Naive B cell (primary cell): ENCODE data around the gene CRY1. TPM values are rescaled to one million over a fixed set of nuclear protein-coding genes. Genes with fewer than 3 reads are reported as not detected.

Experiments
- ATAC-seq, 2 donors: fragments of 150-1000 bp; cut with Tn5 transposase; 2 replicates each; pipeline ENCODE4 v1.10.0; 2021; ENCODE audit warnings: low read depth in 2 of 2, mild to moderate bottlenecking in 2 of 2, moderate library complexity in 2 of 2
- DNase-seq: peaks from one replicate; pipeline ENCODE4 v3.0.0; 2022
- H3K27ac Mint-ChIP-seq, 6 donors: one replicate each; pipeline ENCODE4 v1.8.0; 2020 to 2022; ENCODE audit warnings: mild to moderate bottlenecking in 6 of 6, mixed read lengths in 6 of 6, moderate library complexity in 5 of 6, inconsistent platforms in 2 of 6
- H3K27me3 Mint-ChIP-seq, 3 donors: one replicate each; pipeline ENCODE4 v1.8.0; 2021 to 2022; ENCODE audit warnings: mixed read lengths in 3 of 3, mild to moderate bottlenecking in 1 of 3
- H3K36me3 Mint-ChIP-seq, 2 donors: one replicate each; pipeline ENCODE4 v1.8.0; 2020 to 2022; ENCODE audit warnings: mixed read lengths in 2 of 2, inconsistent platforms in 1 of 2, mild to moderate bottlenecking in 1 of 2
- H3K4me1 Mint-ChIP-seq, 3 donors: one replicate each; pipeline ENCODE4 v1.8.0; 2020 to 2022; ENCODE audit warnings: mixed read lengths in 3 of 3, inconsistent platforms in 1 of 3, mild to moderate bottlenecking in 1 of 3, moderate library complexity in 1 of 3
- H3K4me3 Mint-ChIP-seq, 8 donors: one replicate each; pipeline ENCODE4 v1.8.0; 2020 to 2022; ENCODE audit warnings: mild to moderate bottlenecking in 8 of 8, mixed read lengths in 8 of 8, moderate library complexity in 8 of 8, inconsistent platforms in 2 of 8
- H3K9me3 Mint-ChIP-seq, 7 donors: one replicate each; pipeline ENCODE4 v1.8.0; 2020 to 2022; ENCODE audit warnings: mixed read lengths in 7 of 7, mild to moderate bottlenecking in 5 of 7, inconsistent platforms in 2 of 7, moderate library complexity in 1 of 7
- polyA plus RNA-seq, 6 donors: library from polyadenylated mRNA; unstranded; fragments of 300-500 nt; fragmentation: Illumina TruSeq; gene quantifications; one replicate each; pipeline ENCODE4 v1.2.3, GENCODE V29; 2021; ENCODE audit warnings: low read depth in 6 of 6

Gene CRY1
- polyA plus RNA-seq: 10 to 100 TPM; 11.5 to 18.7 (median 14.5) TPM

DNA sequence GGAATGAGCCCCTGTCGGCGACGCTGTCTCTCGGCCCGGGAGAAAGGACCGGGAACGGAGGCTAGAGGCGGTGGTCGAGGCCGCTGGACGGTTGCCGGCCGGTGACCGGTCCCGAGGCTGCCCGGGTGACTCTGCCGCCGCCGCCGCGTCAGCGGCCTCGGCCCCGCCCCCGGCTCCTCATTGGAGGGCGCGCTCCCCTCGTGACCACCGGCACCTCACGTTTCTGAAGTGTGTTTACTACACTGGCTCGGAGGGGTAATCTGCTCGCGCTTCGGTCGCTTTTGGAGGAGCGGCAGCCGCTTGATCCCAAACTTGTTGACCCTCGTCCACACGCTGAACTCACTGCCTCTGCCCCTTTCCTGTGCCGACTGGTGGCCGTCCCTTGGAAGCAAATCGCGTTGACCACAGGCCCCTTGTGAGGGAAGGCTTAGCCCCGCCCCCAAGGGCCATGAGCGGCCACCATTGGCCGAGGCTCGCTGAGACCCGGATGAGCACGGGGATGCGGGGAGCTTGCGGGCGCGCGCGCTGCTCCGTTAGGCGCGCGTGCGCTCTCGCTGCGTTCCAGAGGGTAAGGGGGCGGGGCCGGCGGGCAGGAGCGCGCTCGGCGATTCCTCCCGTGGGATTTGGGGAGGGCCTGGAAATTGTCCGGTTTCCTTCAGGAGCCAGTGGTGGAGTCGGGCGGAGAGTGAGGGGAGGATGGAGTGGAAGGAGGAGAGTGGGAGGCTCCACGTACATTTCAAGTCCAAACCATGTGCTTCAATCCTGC, at the start of gene CRY1:
CRY1 (minus strand) TSS at position 133 of the 766 bp plus-strand sequence. CDS start 588 bp downstream, outside the sequence.
- peaks cover 0 to 15% (median 9%) of the 10 kb centered on the region in 7 donors for H3K9me3 Mint-ChIP-seq
- peaks cover 13 to 19% (median 15%) of the 10 kb centered on the region in 3 donors for H3K27me3 Mint-ChIP-seq
- peak; percentile 91 for DNase-seq
- peak within 1 kb of the TSS in 1 of 8 donors; percentile 98 for H3K4me3 Mint-ChIP-seq
- H3K4me1 Mint-ChIP-seq: peaks cover 4 to 11% (median 9%) of the 10 kb centered on the region in 3 donors
- H3K27ac Mint-ChIP-seq: peak within 1 kb of the TSS in 2 of 6 donors; percentile 20 to 98
- ATAC-seq: peak; percentile 84 to 85
- peaks cover 0 to 6% of the 10 kb centered on the region in 2 donors for H3K36me3 Mint-ChIP-seq

DNA sequence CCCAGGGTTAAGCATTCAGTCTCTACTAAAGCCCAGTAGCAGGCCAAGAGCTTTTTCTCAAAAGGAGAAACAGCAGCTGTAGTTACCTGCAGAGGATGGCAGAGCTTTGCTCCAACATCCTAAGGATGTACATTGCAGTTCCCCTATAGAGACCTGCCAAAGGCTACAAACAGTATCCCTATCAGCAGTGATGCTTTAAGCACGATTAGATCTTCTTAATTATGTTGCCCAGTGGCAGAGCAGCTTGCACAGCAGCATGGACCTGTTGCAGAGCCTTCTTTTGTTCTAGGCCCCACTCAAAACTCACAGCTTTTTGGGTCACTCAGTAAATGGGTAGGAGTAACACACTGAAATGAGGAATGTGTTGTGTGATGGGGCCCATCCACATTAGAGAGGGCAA, 46.4 kb upstream of the CRY1 start:
- no peaks in the 10 kb centered on the region for H3K36me3 Mint-ChIP-seq
- no peak overlapping the region for H3K27ac Mint-ChIP-seq
- DNase-seq: no peak
- no peak overlapping the region for H3K4me3 Mint-ChIP-seq
- peaks cover 0 to 5% (median 4%) of the 10 kb centered on the region in 3 donors for H3K27me3 Mint-ChIP-seq
- no peak for ATAC-seq
- no peaks in the 10 kb centered on the region for H3K4me1 Mint-ChIP-seq
- H3K9me3 Mint-ChIP-seq: no peaks in the 10 kb centered on the region

DNA sequence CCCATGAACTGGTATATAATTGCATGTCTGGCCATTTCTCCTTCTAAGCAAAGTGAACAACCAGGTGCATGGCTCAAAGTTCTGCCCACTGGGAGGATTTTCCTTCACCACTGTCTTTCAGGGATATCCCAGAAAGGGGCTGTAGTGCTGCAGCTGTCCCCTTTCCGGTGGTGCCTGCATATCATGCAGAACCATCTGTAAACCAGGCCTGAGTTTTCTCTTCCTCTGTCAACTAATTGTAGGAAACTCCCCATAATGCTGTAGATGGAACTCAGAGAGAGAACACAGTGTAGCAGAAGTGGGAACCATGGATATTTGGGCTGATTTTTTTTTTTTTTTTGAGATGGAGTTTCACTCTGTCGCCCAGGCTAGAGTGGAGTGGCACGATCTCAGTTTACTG, 45.6 kb upstream of the CRY1 start:
- Mint-ChIP-seq H3K27me3 (peaks cover 0 to 5% (median 4%) of the 10 kb centered on the region in 3 donors), H3K9me3 (no peaks in the 10 kb centered on the region), H3K27ac (no peak overlapping the region), H3K4me3 (no peak overlapping the region), H3K4me1 (no peaks in the 10 kb centered on the region), H3K36me3 (no peaks in the 10 kb centered on the region)
- ATAC-seq (no peak), DNase-seq (no peak)

DNA sequence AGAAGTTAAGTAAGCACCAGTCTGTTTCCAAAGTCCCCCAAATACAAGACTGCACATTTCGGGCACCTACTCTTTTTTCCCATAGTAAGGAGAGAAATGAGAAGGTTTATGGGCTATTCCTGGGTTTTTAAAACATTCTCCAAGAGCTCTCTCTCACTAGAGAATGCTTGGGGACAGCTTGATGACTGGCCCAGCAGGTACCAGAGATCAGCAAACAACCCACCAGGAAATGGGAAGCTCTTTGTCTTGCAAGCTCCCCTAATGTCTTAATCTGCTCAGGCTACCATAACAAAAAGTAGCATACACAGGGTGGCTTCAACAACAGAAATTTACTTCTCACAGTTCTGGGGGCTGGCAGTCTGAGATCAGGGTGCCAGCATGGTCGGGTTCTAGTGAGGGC, 41.8 kb upstream of the CRY1 start:
- Mint-ChIP-seq H3K4me1 (no peaks in the 10 kb centered on the region), H3K27ac (no peak overlapping the region), H3K36me3 (no peaks in the 10 kb centered on the region), H3K27me3 (peaks cover 0 to 19% (median 12%) of the 10 kb centered on the region in 3 donors), H3K4me3 (no peak overlapping the region), H3K9me3 (no peaks in the 10 kb centered on the region)
- no peak for ATAC-seq
- DNase-seq: no peak

DNA sequence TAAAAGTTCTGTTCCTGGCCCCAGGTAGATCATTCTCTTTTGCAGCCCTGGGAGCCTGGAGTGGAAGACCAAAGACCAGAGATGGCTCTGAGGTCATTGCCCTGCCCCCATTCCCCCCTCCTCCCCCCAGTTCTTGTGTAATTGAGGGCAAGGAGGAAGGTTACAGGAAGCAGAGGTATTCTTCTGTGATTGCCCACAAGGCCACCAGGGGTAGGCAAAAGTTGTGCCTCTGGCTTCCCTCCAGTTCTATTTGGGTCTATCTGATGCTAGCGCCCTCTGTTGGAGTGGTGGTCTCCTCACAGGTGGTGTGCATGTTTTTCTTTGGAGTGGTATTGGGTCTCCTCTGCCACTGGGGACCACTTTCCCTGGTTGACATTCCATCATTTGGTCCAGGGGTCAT, 41.2 kb upstream of the CRY1 start:
- Mint-ChIP-seq H3K27ac (no peak overlapping the region), H3K9me3 (no peaks in the 10 kb centered on the region), H3K4me1 (no peaks in the 10 kb centered on the region), H3K36me3 (no peaks in the 10 kb centered on the region), H3K4me3 (no peak overlapping the region), H3K27me3 (peaks cover 0 to 19% (median 15%) of the 10 kb centered on the region in 3 donors)
- ATAC-seq: peak; percentile 20 to 51
- peak; percentile 3 for DNase-seq

DNA sequence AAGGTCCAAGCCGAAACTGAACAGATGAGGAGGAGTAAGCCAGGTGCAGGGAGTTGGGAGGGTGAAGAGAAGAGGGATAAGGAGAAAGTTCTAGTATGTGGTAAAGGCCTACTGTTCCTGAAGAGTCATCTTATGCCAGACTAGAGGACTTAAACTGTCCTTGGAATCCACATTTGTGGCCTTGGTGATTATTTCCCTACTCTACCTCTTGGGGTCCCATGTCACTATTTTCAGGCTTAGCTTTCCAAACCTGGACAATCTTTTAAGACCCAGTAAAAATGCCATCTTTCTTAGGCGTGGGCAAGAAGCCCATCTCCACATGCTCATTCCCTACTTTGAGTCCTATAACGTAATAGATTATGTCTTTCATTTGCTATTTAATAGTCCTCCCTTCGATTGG, 40.1 kb upstream of the CRY1 start:
- no peaks in the 10 kb centered on the region for H3K9me3 Mint-ChIP-seq
- no peaks in the 10 kb centered on the region for H3K36me3 Mint-ChIP-seq
- peaks cover 0 to 19% (median 16%) of the 10 kb centered on the region in 3 donors for H3K27me3 Mint-ChIP-seq
- H3K27ac Mint-ChIP-seq: no peak overlapping the region
- DNase-seq (no peak), ATAC-seq (no peak)
- H3K4me3 Mint-ChIP-seq: no peak overlapping the region
- no peaks in the 10 kb centered on the region for H3K4me1 Mint-ChIP-seq

DNA sequence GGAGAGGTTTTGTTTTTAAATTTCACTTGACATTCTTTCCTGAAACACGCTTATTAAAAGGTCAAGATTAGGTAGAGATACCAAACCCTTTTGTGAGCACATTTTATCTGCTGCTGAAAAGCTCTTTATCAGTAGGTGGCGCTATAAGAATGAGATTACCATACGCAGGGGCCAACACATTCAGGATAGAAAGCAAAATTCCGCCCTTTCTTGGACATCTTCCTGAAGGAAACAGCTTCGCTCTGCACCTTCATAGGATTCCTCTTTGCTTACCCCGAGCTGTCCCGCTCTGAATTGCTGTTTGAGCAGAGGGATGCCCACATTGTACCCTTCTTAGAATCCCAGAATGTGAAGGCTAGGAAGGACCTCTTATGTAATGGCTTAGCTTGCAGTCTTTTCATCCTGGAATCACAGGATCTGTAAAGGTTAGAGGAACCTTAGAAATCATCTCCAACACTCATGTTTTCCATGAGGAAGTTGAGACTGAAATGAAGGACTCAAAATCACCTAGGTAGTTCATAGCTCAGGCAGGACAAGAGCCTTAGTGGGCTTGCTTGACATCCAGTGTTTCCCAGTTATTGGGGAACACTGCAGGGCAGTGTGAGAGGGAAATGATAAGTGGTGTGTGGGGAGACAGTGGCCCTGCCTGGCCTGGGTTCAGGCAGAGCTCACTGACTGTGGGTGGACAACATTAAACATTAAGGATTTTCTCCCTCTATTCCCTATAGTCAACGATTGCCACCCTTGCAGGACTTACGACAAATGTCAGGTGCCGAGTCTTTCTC, 38.7 kb upstream of the CRY1 start:
- H3K27me3 Mint-ChIP-seq: peaks cover 0 to 19% (median 16%) of the 10 kb centered on the region in 3 donors
- H3K4me1 Mint-ChIP-seq: no peaks in the 10 kb centered on the region
- no peaks in the 10 kb centered on the region for H3K36me3 Mint-ChIP-seq
- H3K27ac Mint-ChIP-seq: no peak overlapping the region
- no peaks in the 10 kb centered on the region for H3K9me3 Mint-ChIP-seq
- DNase-seq: peak; percentile 31
- no peak overlapping the region for H3K4me3 Mint-ChIP-seq
- no peak for ATAC-seq

DNA sequence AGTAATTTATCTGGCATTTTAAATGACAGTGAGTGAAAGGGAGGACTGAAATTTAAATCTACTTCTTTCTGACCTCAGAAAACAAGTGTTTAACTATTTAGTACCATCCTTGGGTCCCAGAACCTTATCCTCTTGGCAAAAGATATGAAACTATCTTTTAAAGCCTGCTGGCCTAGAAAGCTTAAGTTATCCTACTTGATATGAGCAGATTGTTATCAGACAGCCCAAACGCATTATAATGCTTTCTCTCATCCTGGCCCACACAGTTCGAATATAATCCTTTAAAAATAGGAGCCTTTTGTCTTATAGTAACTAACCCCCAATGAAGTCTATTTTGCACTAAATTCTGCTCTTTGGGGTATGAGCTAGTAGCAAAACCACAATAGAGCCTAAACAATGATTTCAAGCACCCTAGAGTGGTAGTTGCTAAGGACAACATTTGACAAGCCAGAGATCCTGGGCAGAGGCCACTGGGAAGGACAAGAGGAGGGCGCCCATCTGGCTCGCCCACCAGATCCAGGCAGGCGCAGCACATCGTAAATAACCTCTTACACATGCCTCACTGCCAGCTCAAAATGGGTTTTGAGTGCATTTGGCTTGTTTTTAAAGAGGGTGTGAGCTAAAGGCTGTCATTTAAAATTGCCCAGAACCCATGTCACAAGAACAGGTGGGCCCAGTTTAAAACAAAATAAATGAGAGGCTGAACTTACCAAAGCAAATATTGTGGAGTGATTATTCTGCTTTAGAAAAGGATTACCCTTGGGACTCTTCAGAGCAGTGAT, 37.7 kb upstream of the CRY1 start:
- H3K9me3 Mint-ChIP-seq: no peaks in the 10 kb centered on the region
- peaks cover 0 to 19% (median 16%) of the 10 kb centered on the region in 3 donors for H3K27me3 Mint-ChIP-seq
- no peaks in the 10 kb centered on the region for H3K36me3 Mint-ChIP-seq
- H3K4me3 Mint-ChIP-seq: no peak overlapping the region
- H3K27ac Mint-ChIP-seq: no peak overlapping the region
- ATAC-seq (no peak), DNase-seq (no peak)
- no peaks in the 10 kb centered on the region for H3K4me1 Mint-ChIP-seq

DNA sequence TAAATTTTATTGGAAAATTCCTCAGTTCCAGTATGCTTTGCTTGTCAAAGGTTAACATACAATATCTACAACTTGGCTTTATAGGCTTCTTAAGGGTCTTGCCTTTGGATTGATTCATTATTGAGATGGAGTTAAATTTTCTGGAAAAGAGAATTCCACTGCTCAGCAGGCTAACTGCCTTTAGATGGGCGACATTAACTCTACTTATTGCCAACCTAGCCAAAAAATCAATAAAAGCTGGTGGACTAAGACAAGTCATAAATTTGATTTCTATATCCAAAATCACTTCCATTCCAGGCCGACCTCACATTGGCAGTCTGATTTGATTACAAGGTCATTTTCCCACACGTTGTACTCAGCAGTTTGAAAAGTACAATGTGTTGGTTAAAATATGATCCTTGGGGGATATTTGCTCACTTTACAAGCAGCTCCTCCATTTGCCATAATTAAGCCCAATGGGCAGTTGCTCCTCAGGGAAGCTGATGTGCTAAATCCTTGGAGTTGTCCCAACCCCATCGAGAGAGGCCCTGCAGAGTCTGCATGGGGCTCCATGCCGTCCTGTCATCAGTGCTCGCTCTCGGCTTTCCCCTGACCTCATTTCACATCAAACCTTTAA, 36.1 kb upstream of the CRY1 start:
- no peaks in the 10 kb centered on the region for H3K36me3 Mint-ChIP-seq
- peaks cover 0 to 23% (median 16%) of the 10 kb centered on the region in 3 donors for H3K27me3 Mint-ChIP-seq
- no peak for ATAC-seq

DNA sequence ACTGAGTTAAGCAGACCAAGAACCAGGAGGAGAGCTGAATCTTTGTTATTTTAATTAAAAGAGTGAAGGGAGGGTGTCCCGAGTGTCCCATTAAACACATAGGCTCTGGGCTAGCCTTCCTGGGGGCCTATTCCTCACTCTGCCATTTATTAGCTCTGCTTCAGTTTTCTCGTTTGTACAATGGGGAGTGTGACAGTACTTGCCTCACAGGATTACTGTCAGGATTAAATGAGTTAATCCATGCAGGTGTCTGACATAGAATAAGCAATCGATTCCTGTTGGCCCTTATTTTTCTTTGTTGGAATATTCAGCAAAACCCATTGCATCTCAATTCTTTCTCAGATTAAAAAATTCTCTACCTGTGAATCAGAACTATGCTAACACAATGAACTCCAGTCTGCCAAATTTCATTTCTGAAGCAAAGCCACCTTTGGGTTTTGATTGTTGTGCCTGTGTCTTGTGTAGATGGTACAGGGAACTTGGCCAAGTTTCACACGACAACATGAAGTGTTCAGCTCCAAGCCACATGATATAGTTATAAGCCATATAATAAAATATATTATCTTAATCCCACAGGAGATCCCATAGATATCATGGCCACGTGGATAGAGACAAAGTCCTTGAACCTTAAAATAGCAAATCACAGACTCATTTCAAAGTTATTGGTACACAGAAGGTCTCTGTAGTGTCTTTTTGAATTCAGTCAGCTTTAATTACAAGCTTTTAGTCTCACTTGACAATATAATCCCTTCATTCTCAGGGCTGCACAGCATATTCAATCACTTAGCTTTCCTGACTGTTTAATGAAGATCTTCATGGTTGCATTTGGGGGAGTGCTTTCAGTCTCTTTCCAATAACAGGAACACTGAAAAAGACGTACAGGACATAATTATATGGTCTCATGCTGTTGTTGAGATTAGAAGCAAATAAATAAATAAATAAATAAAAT, 34.4 kb upstream of the CRY1 start:
- Mint-ChIP-seq H3K27ac (no peak overlapping the region), H3K9me3 (no peaks in the 10 kb centered on the region), H3K4me1 (no peaks in the 10 kb centered on the region), H3K36me3 (no peaks in the 10 kb centered on the region), H3K27me3 (peaks cover 9 to 31% (median 22%) of the 10 kb centered on the region in 3 donors), H3K4me3 (no peak overlapping the region)
- DNase-seq (no peak), ATAC-seq (no peak)

More for the DNA sequence above, 36.1 kb upstream of the CRY1 start:
- no peak overlapping the region for H3K4me3 Mint-ChIP-seq
- H3K9me3 Mint-ChIP-seq: no peaks in the 10 kb centered on the region
- no peaks in the 10 kb centered on the region for H3K4me1 Mint-ChIP-seq
- DNase-seq: no peak
- no peak overlapping the region for H3K27ac Mint-ChIP-seq

DNA sequence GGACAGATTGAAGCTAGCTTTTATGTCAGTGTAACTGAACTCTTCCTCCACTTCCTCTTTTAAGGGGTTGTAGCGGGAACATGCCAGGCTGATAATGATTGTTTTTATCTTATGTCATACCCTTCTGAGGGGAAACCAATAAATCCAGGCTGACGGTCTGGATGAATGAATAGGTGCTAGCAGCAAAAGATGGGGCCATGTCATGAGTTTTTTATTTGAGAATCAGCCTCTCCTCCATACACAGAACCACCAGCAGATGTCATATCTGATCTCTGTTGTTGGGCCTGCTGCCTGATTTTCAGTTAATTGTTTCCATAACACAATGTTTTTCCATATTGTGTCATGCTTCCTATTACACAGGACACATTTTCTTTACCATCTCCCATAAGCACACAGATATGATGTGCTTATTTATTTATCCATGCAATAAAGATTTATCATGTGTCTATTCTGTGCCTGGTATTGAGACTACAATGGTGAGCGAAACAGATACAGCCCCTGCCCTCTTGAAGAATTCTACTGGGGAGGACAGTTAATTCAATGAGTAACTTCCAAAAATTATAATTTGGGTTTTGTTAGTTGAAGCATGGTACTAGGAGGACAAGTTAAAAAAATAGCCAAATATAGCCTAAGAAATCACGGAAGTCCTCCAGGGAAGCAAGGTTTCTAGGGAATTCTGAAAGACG, 33.6 kb upstream of the CRY1 start:
- H3K27me3 Mint-ChIP-seq: peaks cover 16 to 32% (median 22%) of the 10 kb centered on the region in 3 donors
- DNase-seq: no peak
- H3K27ac Mint-ChIP-seq: no peak overlapping the region
- H3K9me3 Mint-ChIP-seq: no peaks in the 10 kb centered on the region
- H3K4me1 Mint-ChIP-seq: no peaks in the 10 kb centered on the region
- H3K36me3 Mint-ChIP-seq: no peaks in the 10 kb centered on the region
- no peak for ATAC-seq
- no peak overlapping the region for H3K4me3 Mint-ChIP-seq

DNA sequence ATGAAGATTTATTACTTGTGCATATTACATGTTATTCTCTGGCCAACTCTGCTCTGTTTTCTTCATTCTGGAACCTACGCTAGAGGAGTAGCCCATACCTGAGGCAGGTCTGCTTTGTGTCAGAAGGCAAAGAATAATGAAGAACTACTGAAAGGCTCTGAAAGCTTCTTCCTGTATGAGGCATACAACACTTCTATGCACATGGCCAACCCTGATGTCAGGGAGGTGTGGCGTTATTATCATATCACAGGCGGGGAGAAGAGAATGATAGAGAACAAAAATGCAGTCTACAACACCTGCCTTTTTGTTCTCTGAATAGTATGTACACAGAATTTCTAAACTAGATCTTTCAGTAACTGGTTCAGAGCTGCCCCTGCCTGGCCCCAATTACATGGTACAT, 32.5 kb upstream of the CRY1 start:
- H3K4me1 Mint-ChIP-seq: no peaks in the 10 kb centered on the region
- ATAC-seq: no peak
- no peaks in the 10 kb centered on the region for H3K36me3 Mint-ChIP-seq
- H3K4me3 Mint-ChIP-seq: no peak overlapping the region
- no peak overlapping the region for H3K27ac Mint-ChIP-seq
- peaks cover 22 to 31% (median 31%) of the 10 kb centered on the region in 3 donors for H3K27me3 Mint-ChIP-seq
- H3K9me3 Mint-ChIP-seq: no peaks in the 10 kb centered on the region
- DNase-seq: no peak
